K562 (cell line): ENCODE data around the gene OR2W3. TPM values are rescaled to one million over a fixed set of nuclear protein-coding genes. Genes with fewer than 3 reads are reported as not detected.
A peak's percentile ranks its signal among the peaks of the same experiment; 100 is the strongest.

Experiments used
- CBFA2T2 ChIP-seq: fragments of 450-650 bp; conservative IDR thresholded peaks from 2 replicates; pipeline ENCODE4 v1.6.1; 2017; ENCODE audit warnings: mild to moderate bottlenecking
- ELF4 ChIP-seq: fragments of 450-650 bp; formaldehyde crosslinking; IDR thresholded peaks from 2 replicates; pipeline ENCODE4 v1.4.0; 2022; ENCODE audit warnings: missing genetic modification characterization
- FOXM1 ChIP-seq, 2 experiments: fragments of 450-650 bp in 1 of 2; sonication (generic) in 1 of 2; formaldehyde crosslinking in 1 of 2; IDR thresholded peaks; 2 replicates each; pipeline versions ENCODE4 v1.6.1 to v1.9.0; 2017 to 2022; ENCODE audit warnings: low read depth in 2 of 2, mild to moderate bottlenecking in 2 of 2, missing genetic modification reagents in 1 of 2, moderate library complexity in 1 of 2
- GABPA ChIP-seq: fragments of 200-800 bp; sonication (Bioruptor generic); conservative IDR thresholded peaks from 2 replicates; pipeline ENCODE4 v1.6.1; 2016; ENCODE audit warnings: low read depth, missing genetic modification characterization, missing compliant biosample characterization
- HDAC1 ChIP-seq, 2 experiments: fragments of 450-650 bp; IDR thresholded peaks; 2 replicates each; pipeline ENCODE4 v1.6.1; 2016 to 2017; ENCODE audit warnings: inconsistent platforms in 1 of 2, mild to moderate bottlenecking in 1 of 2, moderate library complexity in 1 of 2
- HMBOX1 ChIP-seq: sonication (generic); IDR thresholded peaks from 2 replicates; pipeline ENCODE4 v1.6.1; 2016
- L3MBTL2 ChIP-seq: fragments of 450-650 bp; IDR thresholded peaks from 2 replicates; pipeline ENCODE4 v1.6.1; 2016; ENCODE audit warnings: mild to moderate bottlenecking, moderate library complexity
- MEIS2 ChIP-seq: fragments of 450-650 bp; IDR thresholded peaks from 2 replicates; pipeline ENCODE4 v1.6.1; 2014; ENCODE audit warnings: mild to moderate bottlenecking; ENCODE audit not compliant: partially characterized antibody
- MTA2 ChIP-seq: fragments of 450-650 bp; IDR thresholded peaks from 2 replicates; pipeline ENCODE4 v1.6.1; 2016; ENCODE audit warnings: low read depth
- RBM39 ChIP-seq: fragments of 200-400 bp; formaldehyde crosslinking; optimal IDR thresholded peaks from 2 replicates; pipeline ENCODE3; 2018; ENCODE audit warnings: low read depth, low read length
- SOX6 ChIP-seq: fragments of 450-650 bp; IDR thresholded peaks from 2 replicates; pipeline ENCODE4 v1.6.1; 2014; ENCODE audit warnings: mild to moderate bottlenecking
- TAF9B ChIP-seq: fragments of 450-650 bp; IDR thresholded peaks from 2 replicates; pipeline ENCODE4 v1.6.1; 2018; ENCODE audit warnings: mild to moderate bottlenecking; ENCODE audit not compliant: partially characterized antibody
- ZC3H8 ChIP-seq: fragments of 450-650 bp; IDR thresholded peaks from 2 replicates; pipeline ENCODE4 v1.6.1; 2017
- ZNF639 ChIP-seq, 2 experiments: fragments of 200-800 bp in 1 of 2; sonication (Bioruptor generic) in 1 of 2; sonication (generic) in 1 of 2; formaldehyde crosslinking in 1 of 2; IDR thresholded peaks in 1 of 2; conservative IDR thresholded peaks in 1 of 2; 2 replicates each; pipeline versions ENCODE4 v1.5.0 to v1.6.1; 2016 to 2020; ENCODE audit warnings: missing compliant biosample characterization in 1 of 2, missing genetic modification characterization in 1 of 2, missing genetic modification reagents in 1 of 2
- ZNF655 ChIP-seq: fragments of 250-450 bp; sonication (Bioruptor Pico); IDR thresholded peaks from 2 replicates; pipeline ENCODE4 v1.5.0; 2021
- polyA plus RNA-seq, 8 experiments: library from polyadenylated mRNA; depleted of rRNA in 4 of 8; stranded (reverse) in 5 of 8; unstranded in 3 of 8; fragments of >200 nt; fragmentation: Nextera tagmentation in 2 of 8; fragmentation: Illumina TruSeq in 1 of 8; extraction: Ambion mirVana in 2 of 8; extraction: Trizol in 1 of 8; gene quantifications; 2 replicates each; pipeline versions ENCODE4 v1.2.1 to v1.2.3, GENCODE V29; 2011 to 2014; ENCODE audit warnings: inconsistent platforms in 1 of 8, missing spikeins in 1 of 8
- total RNA-seq, 7 experiments: library from RNA; depleted of rRNA in 6 of 7; stranded (reverse); fragments of >200 nt in 6 of 7; fragmentation: Illumina TruSeq in 2 of 7; extraction: Trizol in 2 of 7; gene quantifications; 2 replicates each; pipeline versions ENCODE4 v1.2.1 to v1.2.3, GENCODE V29; 2011 to 2021; ENCODE audit warnings: low replicate concordance in 1 of 7

The OR2W3 gene
- total and polyA plus RNA-seq, 9 of the 15 experiments (the other 6 are each of a cell fraction or from before 2014, with no cell fraction given): 0.67 to 7.6 (median 3.7) TPM

GRCh38 chr1:247906504-247907047 is 11.2 kb downstream of the OR2W3 start (continued):
- peak; percentile 56; the same call in 1 of the 2 replicates for TF ChIP-seq HMBOX1
- TF ChIP-seq FOXM1 (IDR thresholded peaks at IDR 0.05; ENCODE audit: low read depth): peak; percentile 78
- TF ChIP-seq FOXM1 (CRISPR knock-in tag; IDR thresholded peaks at IDR 0.05; ENCODE audit: low read depth): no peak
- TF ChIP-seq ELF4: no peak
- peak; percentile 55 for TF ChIP-seq MEIS2
- 0 out of 4 replicates have a peak, but pooled peaks of 1 of the 2 experiments have one; percentile 25 for TF ChIP-seq ZNF639 (CRISPR knock-in tag; conservative IDR thresholded peaks at IDR 0.05 in 1 of 2, IDR thresholded peaks at IDR 0.05 in 1 of 2)
- TF ChIP-seq GABPA (tag): peak; percentile 48; the same call in 1 of the 2 replicates
- TF ChIP-seq HDAC1 (IDR thresholded peaks at IDR 0.05): peak in 1 of 2 experiments; percentile 35; a peak in 1 of 4 replicates
- peak; percentile 83 for TF ChIP-seq RBM39
- TF ChIP-seq ZNF655 (CRISPR knock-in tag): 0 out of 2 replicates have a peak, but pooled peaks have one; percentile 39
- TF ChIP-seq L3MBTL2: peak; percentile 52; the same call in 1 of the 2 replicates
- TF ChIP-seq MTA2: peak; percentile 34; the same call in 1 of the 2 replicates
- peak; percentile 59 for TF ChIP-seq CBFA2T2
- TF ChIP-seq ZC3H8: no peak
- TF ChIP-seq TAF9B: peak; percentile 41
- TF ChIP-seq SOX6: peak; percentile 49; the same call in 1 of the 2 replicates
